Trophoblast cell (in vitro differentiated cells and primary cell): ENCODE data around the gene TMEM245.
A peak's percentile ranks its signal among the peaks of the same experiment; 100 is the strongest.
"Not testable (repeated sequence)": the region's sequence is repeated elsewhere in the genome, so short reads cannot be mapped to it uniquely, and the experiment has no call there.

Experiments
- DNase-seq, 2 donors: peaks; one replicate each; pipeline ENCODE4 v3.0.0-alpha.2; 2016
- H2AFZ ChIP-seq: 2 replicates; pipeline ENCODE4 v1.6.1; 2013; ENCODE audit warnings: low read length, moderate library complexity, mild to moderate bottlenecking; ENCODE audit not compliant: insufficient read depth, poor library complexity
- H2AK5ac ChIP-seq: 2 replicates; pipeline ENCODE4 v1.6.1; 2013; ENCODE audit warnings: mild to moderate bottlenecking, low read length
- H2BK120ac ChIP-seq: 2 replicates; pipeline ENCODE4 v1.6.1; 2013; ENCODE audit warnings: low read length, mild to moderate bottlenecking, moderate library complexity; ENCODE audit not compliant: insufficient read depth, poor library complexity
- H2BK12ac ChIP-seq: 2 replicates; pipeline ENCODE4 v1.6.1; 2013; ENCODE audit warnings: mild to moderate bottlenecking, low read length, moderate library complexity
- H2BK5ac ChIP-seq: 2 replicates; pipeline ENCODE4 v1.6.1; 2013; ENCODE audit warnings: low read length, low read depth, moderate library complexity, mild to moderate bottlenecking; ENCODE audit not compliant: poor library complexity
- H3K14ac ChIP-seq: 2 replicates; pipeline ENCODE4 v1.6.1; 2013; ENCODE audit warnings: mild to moderate bottlenecking, low read length
- H3K18ac ChIP-seq: 2 replicates; pipeline ENCODE4 v1.6.1; 2013; ENCODE audit warnings: mild to moderate bottlenecking, low read length
- H3K23ac ChIP-seq: 2 replicates; pipeline ENCODE4 v1.6.1; 2013; ENCODE audit warnings: low read length
- H3K27ac ChIP-seq: 2 replicates; pipeline ENCODE4 v1.5.1; 2013; ENCODE audit warnings: low read depth, mild to moderate bottlenecking, inconsistent platforms, low read length, moderate library complexity
- H3K27me3 ChIP-seq: 2 replicates; pipeline ENCODE4 v1.6.1; 2013; ENCODE audit warnings: inconsistent platforms, mild to moderate bottlenecking, low read length, moderate library complexity; ENCODE audit not compliant: insufficient read depth
- H3K36me3 ChIP-seq, 2 experiments: 1 replicate in 1 of 2; 2 replicates in 1 of 2; pipeline ENCODE4 v1.6.1; 2013; ENCODE audit warnings: low read length in 2 of 2, mild to moderate bottlenecking in 2 of 2, moderate library complexity in 1 of 2; ENCODE audit not compliant: insufficient read depth in 2 of 2, control insufficient read depth in 1 of 2
- H3K4ac ChIP-seq: 2 replicates; pipeline ENCODE4 v1.6.1; 2013; ENCODE audit warnings: low read depth, mild to moderate bottlenecking, low read length, moderate library complexity
- H3K4me1 ChIP-seq, 2 experiments: 1 replicate in 1 of 2; 2 replicates in 1 of 2; pipeline ENCODE4 v1.6.1; 2013; ENCODE audit warnings: low read length in 2 of 2, mild to moderate bottlenecking in 2 of 2, moderate library complexity in 1 of 2; ENCODE audit not compliant: insufficient read depth in 2 of 2, control insufficient read depth in 1 of 2
- H3K4me2 ChIP-seq: 2 replicates; pipeline ENCODE4 v1.6.1; 2013; ENCODE audit warnings: inconsistent platforms, mild to moderate bottlenecking, low read length, moderate library complexity
- H3K4me3 ChIP-seq: 2 replicates; pipeline ENCODE4 v1.5.1; 2013; ENCODE audit warnings: mild to moderate bottlenecking, low read depth, low read length, inconsistent platforms
- H3K79me1 ChIP-seq: one replicate; pipeline ENCODE4 v1.6.1; 2013; ENCODE audit warnings: low read length
- H3K79me2 ChIP-seq: 2 replicates; pipeline ENCODE4 v1.6.1; 2013; ENCODE audit warnings: low read length, mild to moderate bottlenecking; ENCODE audit not compliant: control insufficient read depth, insufficient read depth, poor library complexity
- H3K9ac ChIP-seq: 2 replicates; pipeline ENCODE4 v1.6.1; 2013; ENCODE audit warnings: mild to moderate bottlenecking, low read length
- H3K9me3 ChIP-seq: 2 replicates; pipeline ENCODE4 v1.6.1; 2013; ENCODE audit warnings: low read depth, mild to moderate bottlenecking, control low read depth, inconsistent platforms, low read length; ENCODE audit not compliant: insufficient read depth
- H4K12ac ChIP-seq: 2 replicates; pipeline ENCODE4 v1.6.1; 2013; ENCODE audit warnings: low read depth, mild to moderate bottlenecking, low read length, moderate library complexity
- H4K8ac ChIP-seq: 2 replicates; pipeline ENCODE4 v1.6.1; 2013; ENCODE audit warnings: low read depth, mild to moderate bottlenecking, low read length, moderate library complexity
- H4K91ac ChIP-seq: one replicate; pipeline ENCODE4 v1.6.1; 2013; ENCODE audit warnings: low read depth, mild to moderate bottlenecking, low read length, moderate library complexity
- WGBS: extraction: QIAGEN DNeasy Blood & Tissue Kit; methylation state at CpG from one replicate; pipeline ENCODE4 v1.1.7; 2013; ENCODE audit warnings: missing lambda C conversion rate; ENCODE audit not compliant: insufficient read length, insufficient coverage; ENCODE audit errors: extremely low coverage; 5-methylcytosine and 5-hydroxymethylcytosine counted together

The TMEM245 gene

GRCh38 chr9:109053121-109053520, 66.6 kb downstream of the TMEM245 start:
- not testable (repeated sequence) for H4K91ac ChIP-seq, H2BK12ac ChIP-seq, H2AK5ac ChIP-seq, H3K9me3 ChIP-seq, H3K4ac ChIP-seq, H3K9ac ChIP-seq, H2AFZ ChIP-seq, H3K79me1 ChIP-seq, H3K14ac ChIP-seq, H2BK120ac ChIP-seq, H3K27me3 ChIP-seq, H3K4me3 ChIP-seq, H3K4me2 ChIP-seq, H3K4me1 ChIP-seq, H4K12ac ChIP-seq, H3K23ac ChIP-seq, H3K18ac ChIP-seq, H3K79me2 ChIP-seq
- Histone ChIP-seq H4K8ac (peak overlapping the region; percentile 28), H2BK5ac (peak overlapping the region; percentile 31), H3K36me3 (peaks cover 27 to 40% of the 10 kb centered on the region in 2 experiments), H3K27ac (peak overlapping the region; percentile 34)
- peak; percentile 50 to 68 for DNase-seq
- WGBS: no CpG with 5 or more reads among the region's 4 CpGs

- Histone ChIP-seq H3K9ac (no peak overlapping the region), H2BK120ac (no peak overlapping the region), H2AK5ac (no peak overlapping the region), H2BK12ac (no peak overlapping the region), H3K18ac (no peak overlapping the region), H4K8ac (no peak overlapping the region), H2BK5ac (no peak overlapping the region), H3K14ac (no peak overlapping the region), H3K36me3 (peaks cover 27 to 42% of the 10 kb centered on the region in 2 experiments), H3K23ac (no peak overlapping the region), H3K4me1 (peaks cover 3 to 6% of the 10 kb centered on the region in 2 experiments), H4K91ac (no peak overlapping the region), H2AFZ (no peak overlapping the region), H4K12ac (no peak overlapping the region), H3K27ac (no peak overlapping the region), H3K4ac (no peak overlapping the region), H3K27me3 (no peaks in the 10 kb centered on the region), H3K4me2 (no peak overlapping the region), H3K79me2 (no peaks in the 10 kb centered on the region), H3K79me1 (peaks cover 1% of the 10 kb centered on the region), H3K9me3 (no peaks in the 10 kb centered on the region), H3K4me3 (no peak overlapping the region)
- WGBS: no CpG with 5 or more reads among the region's 2 CpGs
- DNase-seq: no peak
Observed at GRCh38 chr9:109052416-109052815, 67.3 kb downstream of the TMEM245 start.

GRCh38 chr9:109051733-109052132, 68.0 kb downstream of the TMEM245 start:
- Histone ChIP-seq H3K79me2 (no peaks in the 10 kb centered on the region), H4K12ac (no peak overlapping the region), H3K9ac (no peak overlapping the region), H3K18ac (no peak overlapping the region), H3K79me1 (peaks cover 1% of the 10 kb centered on the region), H3K36me3 (peaks cover 26 to 38% of the 10 kb centered on the region in 2 experiments), H3K4me2 (no peak overlapping the region), H3K14ac (no peak overlapping the region), H2AFZ (no peak overlapping the region), H3K27ac (no peak overlapping the region), H3K23ac (no peak overlapping the region), H3K4me1 (peaks cover 3 to 6% of the 10 kb centered on the region in 2 experiments), H4K8ac (no peak overlapping the region), H3K4me3 (no peak overlapping the region), H2AK5ac (no peak overlapping the region), H2BK12ac (no peak overlapping the region), H3K4ac (no peak overlapping the region), H3K9me3 (no peaks in the 10 kb centered on the region), H3K27me3 (no peaks in the 10 kb centered on the region), H4K91ac (no peak overlapping the region), H2BK5ac (no peak overlapping the region), H2BK120ac (no peak overlapping the region)
- no peak for DNase-seq
- no CpG with 5 or more reads among the region's 1 CpG for WGBS

GRCh38 chr9:109050444-109050843, 69.3 kb downstream of the TMEM245 start:
- Histone ChIP-seq H2AK5ac (no peak overlapping the region), H3K4me2 (no peak overlapping the region), H3K14ac (no peak overlapping the region), H3K18ac (no peak overlapping the region), H3K4me1 (peaks cover 3 to 6% of the 10 kb centered on the region in 2 experiments), H2BK12ac (no peak overlapping the region), H2BK120ac (no peak overlapping the region), H3K27ac (no peak overlapping the region), H3K9ac (no peak overlapping the region), H3K79me1 (peaks cover 1% of the 10 kb centered on the region), H2AFZ (no peak overlapping the region), H3K36me3 (peaks cover 22 to 39% of the 10 kb centered on the region in 2 experiments), H3K79me2 (no peaks in the 10 kb centered on the region), H3K23ac (no peak overlapping the region), H3K9me3 (no peaks in the 10 kb centered on the region), H3K4me3 (no peak overlapping the region), H4K91ac (no peak overlapping the region), H4K8ac (no peak overlapping the region), H3K4ac (no peak overlapping the region), H3K27me3 (no peaks in the 10 kb centered on the region), H2BK5ac (no peak overlapping the region), H4K12ac (no peak overlapping the region)
- DNase-seq: no peak
- WGBS: no CpG with 5 or more reads among the region's 7 CpGs
